Amygdala (tissue), 56 donors: ENCODE data around the gene CPEB1.

Experiments used
- DNase-seq, 56 donors: peaks; one replicate each; lab custom pipeline; 2025; lab: John Stamatoyannopoulos, UW

Gene CPEB1

GRCh38 chr15:82599862-82600261 lies 47.3 kb downstream of the CPEB1 start:
- DNase-seq: no peak

GRCh38 chr15:82597815-82598214 lies 49.3 kb downstream of the CPEB1 start:
- DNase-seq: no peak

DNA sequence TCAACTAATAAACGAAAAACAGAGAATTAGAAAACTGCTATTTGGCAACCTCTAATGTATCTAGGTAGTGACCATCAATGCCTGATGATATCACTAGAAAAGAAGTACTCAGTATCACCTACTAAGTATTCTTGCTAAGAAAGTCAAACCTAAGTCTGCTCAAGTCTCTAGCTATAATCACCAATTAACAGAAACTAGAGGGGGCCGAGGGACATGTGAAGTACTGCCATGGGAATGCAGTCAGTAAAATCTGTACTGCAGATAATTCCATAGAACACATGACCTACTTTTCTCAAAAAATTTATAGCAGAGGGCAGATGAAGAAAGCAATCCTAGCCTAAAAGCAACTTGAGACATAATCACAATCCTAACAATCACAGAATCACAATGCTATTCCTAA lies 51.4 kb downstream of the CPEB1 start:
- DNase-seq: no peak

GRCh38 chr15:82595203-82595602 lies 52.0 kb downstream of the CPEB1 start:
- DNase-seq: no peak

- DNase-seq: no peak
These were observed 59.4 kb downstream of the CPEB1 start for GRCh38 chr15:82587805-82588204.

DNA sequence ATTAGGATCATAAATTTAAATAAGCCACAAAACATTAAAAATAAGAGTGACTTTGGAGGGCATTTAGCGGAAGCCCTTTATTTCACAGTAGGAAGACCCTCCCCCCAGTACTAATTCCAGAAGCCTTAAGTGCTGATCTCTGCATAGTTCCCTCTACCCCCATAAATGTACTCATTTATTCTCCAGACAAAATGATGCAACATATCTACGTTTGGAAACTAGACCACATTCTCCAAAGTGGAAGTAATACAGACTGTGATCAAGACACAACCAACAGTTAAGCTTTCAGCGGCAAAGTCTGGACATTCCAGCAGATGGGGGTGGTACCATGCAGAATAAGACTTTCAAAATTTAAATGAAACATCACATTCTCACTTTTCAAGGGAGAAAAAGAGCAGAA lies 62.1 kb downstream of the CPEB1 start:
- no peak for DNase-seq

DNA sequence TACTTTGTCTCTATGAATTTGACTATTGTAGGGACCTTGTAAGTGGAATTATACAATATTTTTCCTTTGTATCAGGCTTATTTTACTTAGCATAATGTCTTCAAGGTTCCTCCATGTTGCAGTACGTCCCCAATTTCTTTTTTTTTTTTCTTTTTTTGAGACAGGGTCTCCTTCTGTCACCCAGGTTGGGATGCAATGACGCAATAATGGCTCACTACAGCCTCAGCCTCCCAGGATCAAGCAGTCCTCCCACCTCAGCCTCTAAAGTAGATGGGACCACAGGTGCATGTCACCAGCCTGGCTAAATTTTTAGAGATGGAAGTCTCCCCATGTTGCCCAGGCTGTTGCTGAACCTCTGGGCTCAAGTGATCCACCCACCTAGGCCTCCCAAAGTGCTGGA lies 66.5 kb downstream of the CPEB1 start:
- DNase-seq: no peak

- DNase-seq: no peak
These were observed 71.8 kb downstream of the CPEB1 start for GRCh38 chr15:82575335-82575734.

- DNase-seq: peak in 2 of 56 donors; percentile 15 to 47
These were observed 74.2 kb downstream of the CPEB1 start for GRCh38 chr15:82572986-82573385.

DNA sequence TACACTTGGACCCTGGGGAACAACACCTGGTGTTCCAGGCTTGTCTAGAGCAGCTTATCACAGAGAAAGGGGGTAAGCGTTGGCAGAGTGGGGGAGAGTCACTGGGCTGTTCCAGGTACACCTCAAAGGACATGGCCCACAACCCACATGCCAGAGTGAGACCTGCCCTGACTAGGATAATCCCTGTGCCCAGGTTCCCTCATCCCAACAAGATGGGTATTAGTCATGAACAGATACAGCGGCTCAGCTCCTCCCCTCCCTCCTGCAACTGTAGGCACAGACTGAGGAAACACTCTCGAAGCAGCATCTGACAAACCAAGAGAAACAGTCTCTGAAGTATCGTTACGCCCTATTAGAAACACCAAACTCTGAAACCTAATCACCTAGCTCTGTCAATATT lies 74.9 kb downstream of the CPEB1 start:
- DNase-seq: peak in 21 of 56 donors; percentile 4 to 68 (median 36)

DNA sequence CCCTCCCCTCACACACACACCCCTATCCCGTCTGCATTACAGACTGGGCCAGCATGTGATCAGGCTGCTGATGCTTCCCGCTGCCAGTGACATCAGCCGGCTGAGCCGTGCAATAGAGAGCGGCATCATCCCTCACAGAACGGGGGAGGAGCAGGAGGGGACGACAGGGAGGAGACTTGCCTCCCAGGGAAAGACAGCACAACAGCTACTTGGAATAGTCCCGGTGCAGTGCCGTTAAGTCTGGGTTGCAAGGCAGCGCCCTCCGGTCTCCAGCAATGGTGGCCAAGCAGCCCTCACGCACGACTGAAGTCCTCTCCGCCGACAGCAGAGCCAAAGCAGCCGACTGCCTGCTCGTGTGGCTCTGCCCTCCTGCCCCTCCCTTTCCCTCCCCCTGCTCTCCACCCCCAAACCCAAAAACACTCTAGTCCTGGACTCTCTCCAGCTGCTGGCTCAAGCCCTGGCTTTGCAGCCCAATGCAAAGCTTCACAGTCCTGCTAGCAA lies 75.4 kb downstream of the CPEB1 start:
- DNase-seq: peak; percentile 33 to 90 (median 77)

- DNase-seq: peak in 13 of 56 donors; percentile 10 to 59 (median 40)
These were observed 76.2 kb downstream of the CPEB1 start for GRCh38 chr15:82570721-82571508.

DNA sequence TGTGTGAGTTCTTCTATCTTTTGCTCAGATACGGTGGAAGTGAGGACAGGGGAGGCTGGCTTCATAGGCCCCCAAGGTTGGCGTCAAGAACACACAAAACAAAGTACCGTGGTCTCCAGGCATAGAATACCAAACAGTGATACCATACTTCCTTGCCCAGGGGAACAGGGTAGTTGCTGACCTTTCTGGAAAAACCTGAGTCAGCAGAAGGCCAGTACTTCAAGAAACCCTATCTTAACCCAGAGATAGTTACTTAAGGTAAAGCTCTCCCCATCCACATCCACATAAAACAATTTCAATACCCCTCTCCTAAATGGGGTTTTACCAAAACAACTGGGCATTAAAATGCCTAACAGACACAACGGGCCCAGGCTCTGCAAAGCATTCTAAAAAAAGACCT lies 77.3 kb downstream of the CPEB1 start:
- DNase-seq: no peak

DNA sequence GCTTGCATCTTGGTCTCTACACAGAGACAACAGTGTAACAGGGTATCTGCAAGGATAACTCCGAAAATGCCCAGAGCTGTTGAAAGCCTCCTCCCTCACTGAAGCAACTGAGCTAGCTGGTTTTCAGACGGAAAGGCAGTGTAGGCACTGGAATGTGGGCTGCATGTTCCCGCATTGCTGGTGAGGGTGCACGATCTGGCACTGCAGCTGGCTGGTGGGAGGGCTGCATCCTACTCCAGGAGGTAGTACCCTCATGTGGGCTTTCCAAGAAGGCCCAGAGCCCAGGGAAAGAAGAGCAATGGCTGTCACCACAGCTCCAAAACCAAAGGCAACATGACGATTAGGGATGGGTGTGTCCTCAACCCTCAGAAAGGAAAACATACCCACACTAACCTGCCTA lies 78.2 kb downstream of the CPEB1 start:
- DNase-seq: peak in 17 of 56 donors; percentile 5 to 46 (median 20)

GRCh38 chr15:82567661-82568060 lies 79.5 kb downstream of the CPEB1 start:
- no peak for DNase-seq

DNA sequence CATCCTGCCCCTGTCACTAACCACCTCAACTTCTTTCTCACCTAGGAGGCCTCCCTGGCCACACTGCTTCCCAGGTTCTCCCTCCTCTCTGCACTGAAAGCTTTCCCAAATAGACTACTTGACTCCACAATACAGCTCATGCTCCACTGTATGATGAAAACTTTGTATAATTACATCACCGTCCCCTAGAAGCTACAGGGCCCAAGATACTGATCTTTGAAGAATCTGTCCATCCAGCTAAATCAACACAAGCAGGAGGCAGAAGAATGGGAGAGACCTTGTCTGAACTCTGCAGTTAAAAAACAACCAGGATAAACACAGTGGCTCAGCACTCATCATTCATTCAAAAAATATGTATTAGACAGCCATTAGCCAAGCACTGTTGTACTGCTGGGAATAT lies 80.5 kb downstream of the CPEB1 start:
- no peak for DNase-seq

DNA sequence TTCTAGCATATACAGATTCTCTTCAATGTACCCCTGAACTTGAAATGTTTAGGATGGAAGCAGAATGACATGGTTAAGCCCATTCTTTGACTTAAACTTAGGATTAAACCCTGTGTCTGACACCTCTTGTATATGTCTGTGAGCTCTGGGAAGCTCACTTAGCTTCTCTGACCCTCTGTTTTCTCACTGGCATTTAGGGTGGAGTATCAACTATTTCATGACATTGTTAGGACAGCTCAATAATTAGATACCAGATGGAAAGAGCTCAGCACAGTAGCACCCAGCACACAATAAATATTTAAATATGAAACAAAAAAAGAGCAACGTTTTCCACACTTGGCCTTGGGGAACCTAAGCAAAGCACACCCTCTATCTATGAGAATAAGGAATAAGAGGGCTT lies 88.7 kb downstream of the CPEB1 start:
- no peak for DNase-seq

DNA sequence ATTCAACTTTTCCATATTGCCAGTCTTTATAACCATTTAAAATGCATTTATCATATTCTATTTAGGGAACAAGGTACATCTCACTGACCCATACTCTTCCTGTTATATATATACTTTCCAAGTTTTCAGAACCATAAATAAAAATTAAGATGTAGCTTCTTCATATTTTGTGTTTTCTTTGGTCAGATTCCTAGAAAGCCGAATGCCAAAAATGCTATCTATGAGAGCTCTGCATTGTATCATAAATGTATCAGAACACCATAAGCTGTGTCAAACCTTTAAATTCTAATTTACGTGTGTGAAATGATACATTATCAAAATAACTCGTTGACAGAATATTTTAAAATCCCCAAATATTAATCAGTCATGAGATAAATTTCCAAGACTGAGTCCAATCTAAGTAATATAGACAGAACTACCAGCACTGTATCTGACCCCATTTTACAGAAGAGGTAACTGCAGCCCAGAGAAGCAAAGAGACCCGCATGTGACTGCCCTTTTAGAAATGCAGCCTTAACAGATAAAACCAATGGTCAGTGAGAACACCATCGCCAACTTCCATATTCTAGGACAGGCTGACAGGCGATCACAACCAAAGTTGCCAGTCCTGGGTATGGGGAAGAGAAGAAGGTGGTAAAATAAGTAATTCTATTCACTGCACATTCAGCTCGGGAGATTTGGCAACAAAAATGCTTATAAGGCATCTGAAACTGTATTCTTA lies 90.7 kb downstream of the CPEB1 start:
- DNase-seq: no peak

GRCh38 chr15:82554849-82555248 lies 92.3 kb downstream of the CPEB1 start:
- DNase-seq: no peak

GRCh38 chr15:82554351-82554750 lies 92.8 kb downstream of the CPEB1 start:
- DNase-seq: peak in 1 of 56 donors; percentile 1

- no peak for DNase-seq
These were observed 93.3 kb downstream of the CPEB1 start for GRCh38 chr15:82553846-82554245.

DNA sequence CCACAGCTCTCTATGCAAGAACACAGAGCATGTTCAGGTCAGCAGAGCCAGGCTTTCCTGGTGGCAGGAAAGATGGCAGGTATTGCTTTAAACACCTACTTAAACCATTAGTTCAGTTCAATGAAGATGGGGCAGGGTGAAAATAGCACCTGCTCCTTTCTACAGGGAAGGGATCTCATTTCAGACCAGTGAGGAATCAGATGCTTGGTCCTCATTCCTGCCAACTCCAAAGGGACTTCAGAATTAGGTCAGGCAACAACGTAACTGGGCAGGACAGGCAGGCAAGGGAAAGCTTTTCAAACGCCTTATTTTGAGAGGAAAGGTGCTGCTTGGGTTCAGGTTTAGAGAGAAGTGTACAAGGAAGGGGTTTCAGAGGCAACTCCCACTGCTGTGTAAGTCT lies 94.3 kb downstream of the CPEB1 start:
- peak in 1 of 56 donors; percentile 9 for DNase-seq
